NCI-H187 (cell line): Measurements from ENCODE around the gene MYL3.

ENCODE experiments used
- DNase-seq, 2 experiments: peaks; one replicate each; lab custom pipeline; 2025; lab: John Stamatoyannopoulos, UW

The MYL3 gene

DNA sequence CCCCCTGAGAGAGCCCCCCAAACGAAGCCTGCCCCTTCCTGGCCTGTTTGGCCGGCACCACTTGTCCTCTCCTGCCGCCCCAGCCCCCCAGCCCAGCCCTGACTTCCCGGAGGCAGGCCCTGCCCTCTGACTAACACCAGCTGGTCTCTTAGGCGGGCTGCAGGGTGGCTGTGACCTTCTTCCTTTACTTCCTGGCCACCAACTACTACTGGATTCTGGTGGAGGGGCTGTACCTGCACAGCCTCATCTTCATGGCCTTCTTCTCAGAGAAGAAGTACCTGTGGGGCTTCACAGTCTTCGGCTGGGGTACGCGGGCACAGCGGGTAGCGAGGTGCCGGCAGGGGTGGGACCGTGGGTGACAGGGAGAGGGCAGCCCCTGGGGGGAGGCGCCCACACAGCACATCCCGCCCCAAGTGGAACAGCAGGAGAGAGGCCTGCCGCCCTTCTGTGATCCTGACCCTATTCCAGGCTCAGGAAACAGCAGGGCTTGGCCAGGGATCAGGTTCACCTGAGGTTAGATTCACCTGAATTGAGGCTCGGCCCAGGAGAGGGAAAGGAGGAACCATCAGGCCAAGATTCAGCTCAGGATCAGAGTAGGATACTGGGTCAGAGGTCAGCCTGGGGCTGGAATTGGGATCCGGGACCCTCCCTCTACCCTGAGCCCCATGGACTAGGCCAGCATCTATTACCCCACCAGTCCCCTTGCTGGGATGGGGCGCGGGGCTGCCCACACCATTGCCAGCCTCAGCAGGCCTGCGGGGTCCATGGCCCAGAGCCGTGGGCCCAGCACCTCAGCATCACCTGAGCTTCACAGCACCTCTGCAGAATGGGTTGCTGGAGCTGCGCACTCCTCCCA lies 36.1 kb upstream of the MYL3 start:
- DNase-seq, result no peak

GRCh38 chr3:46898321-46899150 lies 35.3 kb upstream of the MYL3 start:
- DNase-seq, result no peak

GRCh38 chr3:46897829-46898320 lies 34.6 kb upstream of the MYL3 start:
- no peak for DNase-seq

GRCh38 chr3:46897031-46897430 lies 33.8 kb upstream of the MYL3 start:
- no peak for DNase-seq

GRCh38 chr3:46896386-46896785 lies 33.1 kb upstream of the MYL3 start:
- DNase-seq, result no peak

GRCh38 chr3:46895761-46896160 lies 32.5 kb upstream of the MYL3 start:
- no peak for DNase-seq

DNA sequence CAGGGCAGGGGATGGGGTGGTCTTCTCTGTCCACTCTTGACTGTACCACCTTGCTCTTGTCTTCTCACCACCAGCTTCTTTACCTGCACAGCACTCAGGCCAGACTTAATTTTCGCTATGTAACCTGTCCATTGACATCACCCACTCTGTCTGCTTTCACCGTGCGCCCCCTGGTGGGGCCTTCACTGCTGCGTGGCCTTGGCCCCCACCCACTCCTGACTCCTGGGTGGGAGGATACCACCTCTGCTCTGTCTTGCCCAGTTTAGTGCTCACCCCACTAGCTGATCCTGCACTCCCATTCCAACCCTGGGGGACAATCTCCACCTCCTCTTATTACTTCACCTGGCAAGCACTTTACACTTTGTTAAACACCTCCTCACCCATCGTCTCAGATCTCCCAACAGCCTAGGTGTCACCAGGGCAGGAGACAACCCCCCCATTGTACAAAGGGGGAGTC lies 32.0 kb upstream of the MYL3 start:
- no peak for DNase-seq

- no peak for DNase-seq
Observed at GRCh38 chr3:46894256-46894655, 31.0 kb upstream of the MYL3 start.

GRCh38 chr3:46893763-46894162 lies 30.5 kb upstream of the MYL3 start:
- DNase-seq, result no peak

- no peak for DNase-seq
Observed at GRCh38 chr3:46893146-46893748, 30.0 kb upstream of the MYL3 start.

GRCh38 chr3:46892285-46893145 lies 29.3 kb upstream of the MYL3 start:
- DNase-seq, result no peak

DNA sequence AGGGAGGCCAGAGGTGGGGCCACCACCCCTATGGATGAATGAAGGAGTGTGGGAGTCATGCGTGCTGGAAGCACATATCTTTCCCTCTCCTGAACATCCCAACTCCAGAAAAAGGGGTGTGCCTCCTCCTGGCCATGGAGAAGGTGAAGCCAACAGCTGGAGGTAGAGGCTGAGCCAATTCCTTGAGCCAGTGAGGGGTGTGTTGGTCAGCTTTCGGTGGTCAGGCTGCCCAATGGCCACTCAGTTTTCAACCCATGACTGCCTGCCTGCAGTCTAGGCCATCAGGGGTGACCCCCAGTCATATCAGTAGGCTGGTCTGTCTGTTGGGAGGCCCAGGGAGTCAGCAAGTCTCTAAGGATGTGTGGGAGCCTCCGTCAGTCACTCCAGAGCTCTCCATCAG lies 27.9 kb upstream of the MYL3 start:
- DNase-seq, result no peak

- no peak for DNase-seq
Observed at GRCh38 chr3:46890132-46890531, 26.9 kb upstream of the MYL3 start.

DNA sequence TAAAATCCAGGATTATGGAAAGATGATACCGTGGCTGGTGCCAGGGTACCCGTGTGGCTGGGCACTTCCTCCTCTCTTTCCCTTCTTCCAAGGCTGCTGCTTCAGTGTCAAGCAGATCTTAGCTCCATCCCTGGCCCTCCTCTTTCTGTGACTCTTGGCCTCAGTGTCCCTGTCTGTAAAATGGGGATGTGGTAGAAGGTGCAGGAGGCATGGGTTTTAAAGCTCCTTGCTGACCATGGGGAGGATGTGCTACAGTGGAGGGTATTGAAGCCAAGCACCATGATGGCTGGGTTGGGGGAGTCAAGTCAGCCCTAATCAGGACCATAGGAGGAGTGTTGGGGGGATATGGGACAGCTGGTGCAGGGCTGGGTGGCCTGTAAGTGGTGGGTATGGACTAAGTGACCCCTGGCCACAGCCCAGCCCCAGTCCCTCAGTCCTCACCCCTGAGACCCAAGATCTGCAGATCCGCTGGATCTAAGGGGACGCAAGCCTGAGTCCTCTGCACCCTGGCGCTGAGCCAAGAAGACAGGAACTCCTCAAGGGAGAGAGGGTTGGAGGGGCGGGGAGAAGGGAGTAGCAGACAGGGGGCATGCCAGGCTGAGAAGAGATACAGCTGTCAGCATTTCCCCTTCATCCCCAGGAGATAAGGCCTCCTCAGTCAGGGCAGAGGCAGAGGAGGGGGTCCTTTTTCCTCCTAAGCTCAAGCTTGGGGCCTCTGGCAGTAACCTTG lies 26.3 kb upstream of the MYL3 start:
- DNase-seq, result no peak

DNA sequence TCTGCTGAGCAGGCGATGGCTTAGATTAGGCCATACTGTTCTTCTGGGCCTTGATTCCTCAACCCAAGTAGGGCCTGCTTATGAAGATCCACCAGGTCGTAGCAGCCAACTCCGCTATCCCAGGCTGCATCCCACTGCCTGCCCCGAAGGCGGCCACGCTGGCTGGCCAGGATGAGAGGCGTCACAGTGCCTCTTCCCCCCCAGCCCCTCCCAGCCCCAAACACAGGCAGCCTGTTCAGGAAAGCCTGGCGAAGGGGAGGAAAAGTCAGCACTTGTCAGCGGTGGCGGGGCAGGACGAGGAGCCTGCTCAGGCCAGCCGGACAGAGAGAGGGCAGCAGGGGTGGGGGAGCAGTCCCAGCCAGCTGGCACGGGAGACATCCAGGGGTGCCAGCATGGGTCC lies 25.5 kb upstream of the MYL3 start:
- no peak for DNase-seq

DNA sequence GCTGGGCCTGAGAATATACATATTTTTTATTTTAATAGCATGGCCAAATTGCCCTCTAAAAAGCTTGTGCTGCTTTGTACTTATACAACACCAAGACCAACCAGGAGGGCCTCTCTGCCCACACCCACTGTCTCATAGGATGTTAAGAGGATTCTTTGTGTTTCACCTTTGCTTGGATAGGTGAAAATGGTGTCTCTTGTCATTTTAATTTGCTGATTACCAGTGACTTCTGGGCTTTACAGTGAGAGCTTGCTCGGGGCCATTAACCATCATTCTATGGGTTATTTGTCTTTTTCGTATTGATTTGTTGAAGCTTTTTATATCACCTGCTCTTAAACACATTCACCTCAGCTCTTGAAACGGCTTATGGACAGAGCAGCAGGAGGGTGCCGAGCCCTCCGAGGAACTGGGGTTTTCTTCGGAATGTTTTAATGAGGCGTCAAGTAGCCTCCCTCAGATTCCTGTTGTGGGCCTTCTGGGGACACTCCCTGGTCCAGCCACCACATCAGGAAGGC lies 24.8 kb upstream of the MYL3 start:
- DNase-seq, result no peak

DNA sequence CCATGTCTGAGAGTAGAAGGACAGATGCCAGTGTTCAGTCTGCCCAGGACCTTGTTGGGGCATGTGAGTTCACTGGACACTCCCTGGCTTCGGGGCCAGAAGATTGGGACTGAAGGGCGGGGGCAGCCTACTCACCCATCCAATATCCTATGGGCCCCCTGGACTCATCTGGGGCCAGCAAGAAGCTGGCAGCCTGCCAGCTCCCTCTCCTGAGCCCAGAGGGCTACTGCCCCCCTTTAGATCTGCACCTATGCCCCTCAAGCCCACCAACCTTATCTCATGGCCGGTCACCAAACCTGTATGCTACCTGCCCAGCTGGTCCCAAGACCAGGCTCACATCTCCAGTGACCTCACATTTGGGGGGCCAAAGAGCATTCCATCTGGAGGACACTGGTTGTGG lies 22.4 kb upstream of the MYL3 start:
- no peak for DNase-seq

GRCh38 chr3:46884929-46885328 lies 21.7 kb upstream of the MYL3 start:
- no peak for DNase-seq

GRCh38 chr3:46884427-46884826 lies 21.2 kb upstream of the MYL3 start:
- no peak for DNase-seq

DNA sequence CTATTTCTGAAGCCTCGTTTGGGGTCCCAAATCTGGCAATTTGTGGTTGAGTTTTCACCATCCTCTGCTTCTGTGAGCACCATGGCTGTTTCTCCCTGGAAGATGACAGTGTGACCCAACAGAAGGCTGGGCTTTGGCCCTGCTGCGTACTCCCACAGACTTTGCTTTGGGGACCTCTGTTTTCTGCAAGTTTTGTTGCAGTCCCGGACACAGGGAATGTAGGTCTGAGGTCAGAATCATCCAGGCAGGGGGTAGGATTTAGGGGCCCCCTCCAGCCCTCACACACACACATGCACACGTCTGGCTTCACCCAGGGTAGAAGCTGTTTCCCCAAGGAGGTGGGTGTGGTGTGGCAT lies 20.6 kb upstream of the MYL3 start:
- DNase-seq, result no peak
